SK-MEL-5 (cell line): ENCODE measurements around the gene FSIP1. TPM values are rescaled to one million over a fixed set of nuclear protein-coding genes. Genes with fewer than 3 reads are reported as not detected.
"Not testable (repeated sequence)": the region's sequence is repeated elsewhere in the genome, so short reads cannot be mapped to it uniquely, and the experiment has no call there.

Source experiments
- DNase-seq: peaks from one replicate; pipeline ENCODE4 v3.0.0-alpha.2; 2016; ENCODE audit warnings: low read depth, low spot score
- in situ Hi-C: cut with HindIII; loops from 2 replicates; pipeline ENCODE4 v1.10.0; 2016; ENCODE audit warnings: low sequenced_read_pairs, high pct_unique_total_duplicates, low pct_unique_long_range_greater_than_20kb
- polyA plus RNA-seq, 2 experiments: library from polyadenylated mRNA; depleted of rRNA; stranded (reverse); fragments of >200 nt; gene quantifications; 2 replicates each; pipeline ENCODE4 v1.2.3, GENCODE V29; 2015
- total RNA-seq: library from RNA; depleted of rRNA; stranded (reverse); fragments of >200 nt; shearing (Covaris generic); gene quantifications from 2 replicates; pipeline ENCODE4 v1.2.3, GENCODE V29; 2014; rRNA removed

FSIP1 gene
- total RNA-seq, result 0.27 and 0.42 TPM in 2 replicates
- polyA plus RNA-seq (2015; cell fraction: cytosol; rRNA removed), result 0.04 and 0.06 TPM in 2 replicates
- 0.20 TPM in 1 of 2 replicates, not detected in the other for polyA plus RNA-seq (2015; cell fraction: nucleus; rRNA removed)

DNA sequence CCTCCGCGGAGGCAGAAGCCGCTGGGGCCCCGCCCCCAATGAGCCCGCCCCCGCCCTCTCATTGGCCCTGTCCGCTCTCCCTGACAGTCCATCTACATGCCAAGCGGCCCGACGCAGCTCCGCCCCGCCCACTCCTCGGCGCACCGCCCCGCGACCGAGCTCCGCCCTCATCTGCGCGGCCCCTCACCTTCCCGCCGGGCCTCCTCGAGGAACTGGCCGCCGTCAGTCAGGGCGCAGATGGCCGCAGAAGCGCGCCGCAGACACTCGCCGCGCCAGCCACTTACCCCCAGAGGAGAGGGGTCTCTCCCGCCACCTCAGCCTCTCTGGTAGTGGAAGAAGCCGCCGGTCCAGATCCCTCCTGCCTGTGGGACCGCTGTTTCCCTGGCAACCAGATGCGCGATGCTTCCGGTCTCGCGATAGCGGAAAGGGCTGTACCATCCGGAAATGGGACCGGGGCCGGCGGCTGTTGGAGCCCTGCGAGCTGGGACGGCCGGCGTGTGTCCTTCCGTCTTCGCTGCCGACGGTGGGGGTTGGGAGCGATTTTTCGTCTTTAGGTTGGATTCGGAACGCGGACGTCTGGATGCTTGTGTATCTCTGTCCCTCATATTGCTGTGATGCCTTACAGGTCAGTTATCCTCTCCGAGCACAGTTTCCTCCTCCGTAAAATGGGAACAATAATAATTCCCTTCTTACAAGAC lies at the start of gene FSIP1:
FSIP1 (minus strand) TSS at position 401 of the 698 bp plus-strand sequence. CDS start 6,317 bp downstream, outside the sequence.
- peak; percentile 97 for DNase-seq
- in situ Hi-C loops, result no loop called here

DNA sequence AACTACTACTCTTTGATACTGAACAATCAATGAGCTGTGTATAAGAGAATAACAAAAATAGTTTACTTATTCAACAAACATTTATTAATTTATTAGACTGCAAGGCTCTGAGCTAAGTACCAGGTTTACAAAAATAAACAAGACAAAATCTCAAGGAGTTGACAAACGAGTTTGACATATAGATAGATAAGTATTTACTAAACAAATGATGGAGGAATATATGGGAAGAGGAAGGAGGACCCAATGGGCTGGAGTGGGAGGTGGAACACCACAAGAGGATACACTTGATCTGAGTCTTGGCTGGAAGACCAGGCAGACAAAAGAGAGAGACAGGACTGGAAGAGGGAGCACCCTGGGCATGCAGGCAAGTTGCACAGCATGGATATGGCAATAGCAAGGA lies 47.5 kb upstream of the FSIP1 start:
- no peak for DNase-seq
- in situ Hi-C loops, result no loop called here

DNA sequence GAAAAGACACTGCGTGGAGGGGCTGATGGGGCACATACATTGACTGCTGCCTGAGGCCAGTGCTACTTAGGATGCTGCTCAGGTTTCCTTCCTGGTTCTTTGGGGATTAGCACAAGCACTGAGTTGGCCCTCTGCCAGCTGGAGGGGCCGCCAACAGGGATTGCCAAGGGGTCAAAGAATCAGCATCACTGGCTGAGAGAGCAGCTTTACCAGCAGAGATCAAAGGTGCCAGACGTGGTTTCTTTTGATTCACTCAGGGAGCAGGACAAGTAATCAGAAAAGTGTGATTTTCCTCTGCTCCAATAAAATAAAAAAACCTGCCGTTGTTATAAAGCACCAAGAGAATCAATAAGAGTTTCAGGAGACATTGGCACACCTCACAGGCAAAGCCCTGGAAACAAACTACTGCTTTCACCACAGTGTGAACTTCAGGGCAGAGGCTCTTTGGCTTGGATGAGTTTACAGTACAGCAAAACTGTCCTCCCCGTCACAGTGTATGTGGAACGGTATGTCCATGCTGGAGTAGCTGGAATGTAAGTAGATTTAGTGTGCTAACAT lies 45.8 kb upstream of the FSIP1 start:
- DNase-seq, result no peak
- in situ Hi-C loops, result no loop called here

DNA sequence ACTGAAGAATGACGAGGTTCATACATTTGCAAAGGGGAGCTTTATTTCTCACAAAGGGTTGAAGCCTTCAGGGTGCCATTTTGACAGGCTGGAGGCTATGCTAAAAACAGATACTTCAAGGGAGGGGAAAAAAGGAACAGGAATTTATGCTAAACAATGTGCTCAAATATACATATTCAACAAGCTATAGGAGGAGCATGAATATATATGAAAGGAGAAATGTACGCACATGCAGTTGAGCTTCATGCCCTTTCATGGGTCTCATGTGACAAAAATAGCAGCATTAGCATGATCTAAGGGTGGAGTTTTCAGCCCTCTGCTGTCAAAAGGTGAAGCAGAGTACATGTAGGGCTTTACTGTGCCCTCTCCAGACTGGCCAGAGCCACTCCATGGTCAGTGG lies 44.3 kb upstream of the FSIP1 start:
- DNase-seq, result no peak
- in situ Hi-C loops, result no loop called here

DNA sequence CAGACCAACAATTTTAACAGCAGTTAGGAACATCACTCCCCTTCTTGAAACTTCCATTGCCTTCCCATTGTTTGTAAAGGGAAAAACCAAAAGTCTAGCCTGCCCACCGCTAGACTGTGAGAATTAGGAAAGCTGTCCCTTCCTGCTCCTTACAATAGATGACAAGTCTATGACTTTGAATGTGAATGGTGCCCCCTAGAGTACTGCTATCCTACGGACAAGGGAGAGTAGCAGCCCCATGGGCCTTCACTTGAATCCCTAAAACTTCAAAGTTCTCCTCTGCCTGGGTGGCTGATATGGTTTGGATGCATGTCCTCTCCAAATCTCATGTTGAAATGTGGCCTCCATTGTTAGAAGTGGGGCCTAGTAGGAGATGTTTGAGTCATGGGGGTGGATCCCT lies 41.0 kb upstream of the FSIP1 start:
- in situ Hi-C loops, result no loop called here

DNA sequence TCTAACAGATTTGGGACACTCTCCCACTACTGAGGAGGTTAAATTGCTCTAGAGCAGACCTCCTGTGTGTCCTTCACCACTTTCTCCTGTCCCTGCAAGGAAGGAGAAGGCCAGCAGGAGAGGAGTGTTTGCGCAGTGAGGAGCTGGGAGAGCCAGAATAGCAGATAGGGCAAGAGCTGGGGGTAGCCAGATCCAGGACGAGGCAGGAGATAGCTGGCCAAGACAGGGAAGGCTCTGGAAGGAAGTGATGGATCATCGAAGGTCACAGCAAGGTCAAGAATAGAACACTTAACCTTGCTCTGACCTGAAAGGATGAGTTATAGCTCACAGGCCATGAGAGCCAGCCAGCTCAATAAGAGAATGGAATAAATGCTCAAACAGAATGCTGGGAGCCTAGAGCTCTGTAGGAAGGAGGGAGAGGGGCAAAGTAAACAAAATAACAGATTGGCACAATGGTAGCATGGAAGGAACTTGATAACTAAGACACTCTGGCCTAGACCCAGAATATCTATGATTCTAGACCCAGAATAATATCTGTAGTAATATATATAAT lies 37.5 kb upstream of the FSIP1 start:
- no peak for DNase-seq
- in situ Hi-C loops, result no loop called here

More for the DNA sequence above, 41.0 kb upstream of the FSIP1 start:
- no peak for DNase-seq

DNA sequence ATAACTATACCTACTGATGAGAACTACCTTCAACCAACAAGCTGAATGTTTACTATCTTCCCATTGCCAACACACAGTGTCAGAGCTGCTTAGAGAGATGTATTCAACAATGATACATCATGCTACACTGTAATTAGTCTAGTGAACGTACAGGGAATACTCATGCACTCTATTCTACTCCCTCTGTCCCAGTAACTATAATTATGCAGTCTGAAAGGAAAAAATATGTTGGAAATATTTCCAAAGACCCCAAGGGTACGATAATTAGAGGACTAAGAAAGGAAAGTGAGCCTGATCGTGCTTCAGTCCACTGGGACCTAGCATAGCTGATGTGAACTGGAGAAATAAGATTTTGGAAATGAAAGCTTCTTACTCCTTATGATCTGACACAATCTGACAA lies 36.9 kb upstream of the FSIP1 start:
- DNase-seq, result no peak
- in situ Hi-C loops, result no loop called here

DNA sequence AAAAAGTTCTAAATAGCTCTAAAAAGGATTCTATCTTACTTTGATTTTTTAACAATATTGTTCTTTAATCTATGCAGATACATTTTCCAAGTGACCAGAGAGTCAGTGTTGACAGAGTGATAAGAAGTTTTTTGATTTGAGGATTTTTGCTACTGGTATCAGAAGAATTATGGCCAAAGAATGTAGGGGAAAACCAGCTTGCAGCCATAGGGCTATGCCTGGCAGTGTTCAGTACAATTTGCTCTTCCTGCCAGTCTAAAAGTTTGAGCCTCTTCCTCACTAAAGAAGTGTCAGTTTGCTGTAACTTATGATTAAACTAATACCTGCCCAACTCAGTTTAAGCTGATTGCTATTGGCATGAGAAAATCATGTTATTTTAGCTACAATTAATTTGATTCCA lies 35.3 kb upstream of the FSIP1 start:
- in situ Hi-C loops, result no loop called here
- no peak for DNase-seq

DNA sequence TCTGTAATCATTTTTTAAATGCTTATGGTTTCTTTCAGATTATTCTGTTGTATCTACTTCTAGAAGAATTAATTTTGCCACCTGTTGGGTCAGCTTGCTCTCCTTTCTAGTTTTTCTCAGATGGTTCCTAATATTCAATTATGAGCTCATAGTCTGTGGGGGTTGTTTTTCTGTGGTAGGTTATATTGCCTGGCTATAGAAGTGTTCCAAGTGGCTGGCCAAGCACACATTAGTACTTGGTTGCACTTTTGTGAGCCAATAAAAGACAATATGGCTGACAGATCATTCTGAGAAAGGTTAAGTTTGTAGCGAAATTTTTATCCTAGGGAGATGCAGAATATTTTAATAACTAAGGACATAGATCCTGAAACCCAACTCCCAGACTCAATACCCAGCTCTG lies 31.8 kb upstream of the FSIP1 start:
- in situ Hi-C loops, result no loop called here
- DNase-seq, result no peak

DNA sequence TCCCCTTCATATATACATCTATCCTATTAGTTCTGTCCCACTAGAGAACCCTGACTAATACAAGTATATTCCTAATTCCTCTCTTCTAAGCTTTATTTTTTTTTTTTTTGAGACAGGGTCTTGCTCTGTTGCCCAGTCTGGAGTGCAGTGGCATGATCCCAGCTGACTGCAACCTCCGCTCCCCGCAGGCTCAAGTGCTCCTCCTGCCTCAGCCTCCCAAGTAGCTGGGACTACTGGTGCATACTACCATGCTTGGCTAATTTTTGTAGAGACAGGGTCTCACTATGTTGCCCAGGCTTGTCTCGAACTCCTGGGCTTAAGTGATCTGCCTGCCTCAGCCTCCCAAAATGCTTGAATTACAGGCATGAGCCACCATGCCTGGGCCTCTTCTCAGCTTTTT lies 30.0 kb upstream of the FSIP1 start:
- in situ Hi-C loops, DNase-seq: not testable (repeated sequence)

DNA sequence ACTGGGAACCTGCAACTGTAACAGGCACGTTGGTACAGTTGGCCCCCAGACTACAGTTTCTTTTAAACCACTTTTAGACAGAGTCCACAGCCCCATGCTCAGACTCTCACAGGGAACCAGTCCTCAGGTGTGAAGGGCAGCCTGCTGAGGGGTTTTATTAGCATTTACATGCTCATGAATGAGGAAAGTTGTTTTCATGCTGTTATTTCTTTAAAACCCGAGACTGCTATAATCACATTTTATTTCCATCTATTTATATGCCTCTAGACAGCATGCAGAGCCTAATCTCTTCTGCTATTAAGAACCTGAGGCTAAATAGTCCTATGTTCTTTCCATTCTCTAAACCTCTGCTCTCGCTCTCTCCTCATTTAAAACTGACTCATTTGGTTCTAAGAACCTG lies 26.3 kb upstream of the FSIP1 start:
- in situ Hi-C loops, result no loop called here
- DNase-seq, result no peak

DNA sequence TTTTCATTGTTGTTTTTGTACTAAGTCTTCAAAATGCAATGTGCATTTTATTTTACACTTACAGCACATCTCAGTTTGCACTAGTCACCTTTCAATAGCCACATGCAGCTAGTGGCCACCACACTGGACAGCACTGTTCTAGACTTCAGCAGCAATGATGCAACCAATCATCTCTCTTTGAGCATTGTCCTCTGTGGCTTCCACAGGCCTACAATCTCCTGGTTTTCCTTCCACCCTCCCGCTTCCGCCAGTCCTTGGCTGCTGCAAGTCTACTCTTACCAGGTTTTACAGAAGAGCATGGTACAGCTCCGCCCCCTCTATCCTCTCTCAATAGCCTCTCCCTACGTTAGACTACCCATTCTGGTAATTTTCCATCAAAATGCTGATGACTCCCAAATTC lies 25.1 kb upstream of the FSIP1 start:
- peak; percentile 20 for DNase-seq

DNA sequence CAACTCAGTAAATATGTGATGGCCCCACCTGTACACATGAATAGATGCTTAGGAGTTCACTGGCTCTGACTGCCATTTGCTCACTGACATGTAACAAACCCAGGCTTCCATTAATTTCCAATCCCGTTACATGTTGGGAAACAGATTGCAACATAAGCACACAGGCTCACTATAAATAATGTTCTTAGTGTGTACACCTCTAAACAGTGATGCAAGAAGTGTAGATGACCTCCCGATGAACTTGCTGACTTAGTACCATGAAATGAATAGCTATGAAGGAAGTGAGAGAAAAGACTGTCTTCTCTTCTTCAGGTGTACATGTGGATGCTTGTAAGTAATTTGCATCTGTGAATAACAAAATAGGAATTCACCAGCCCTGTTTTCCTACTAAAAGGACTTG lies 21.4 kb upstream of the FSIP1 start:
- in situ Hi-C loops, result no loop called here
- no peak for DNase-seq

More for the DNA sequence above, 25.1 kb upstream of the FSIP1 start:
- in situ Hi-C loops, result no loop called here

DNA sequence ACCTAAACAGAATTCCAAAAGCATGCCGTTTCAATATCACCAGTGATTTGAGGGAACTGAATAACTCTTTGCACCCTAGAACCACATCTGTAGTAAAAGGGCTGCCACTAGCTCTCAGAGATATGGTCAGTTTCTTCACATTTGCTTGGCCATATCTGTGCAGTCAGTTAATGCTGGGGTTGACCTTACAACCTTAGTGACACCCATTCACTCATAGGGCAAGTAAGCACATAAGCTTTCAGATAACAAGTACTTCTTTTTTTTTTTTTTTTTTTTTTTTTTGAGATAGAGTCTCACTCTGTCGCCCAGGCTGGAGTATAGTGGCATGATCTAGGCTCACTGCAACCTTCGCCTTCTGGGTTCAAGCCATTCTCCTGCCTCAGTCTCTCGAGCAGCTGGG lies 20.4 kb upstream of the FSIP1 start:
- in situ Hi-C loops, result no loop called here
- DNase-seq, result no peak

DNA sequence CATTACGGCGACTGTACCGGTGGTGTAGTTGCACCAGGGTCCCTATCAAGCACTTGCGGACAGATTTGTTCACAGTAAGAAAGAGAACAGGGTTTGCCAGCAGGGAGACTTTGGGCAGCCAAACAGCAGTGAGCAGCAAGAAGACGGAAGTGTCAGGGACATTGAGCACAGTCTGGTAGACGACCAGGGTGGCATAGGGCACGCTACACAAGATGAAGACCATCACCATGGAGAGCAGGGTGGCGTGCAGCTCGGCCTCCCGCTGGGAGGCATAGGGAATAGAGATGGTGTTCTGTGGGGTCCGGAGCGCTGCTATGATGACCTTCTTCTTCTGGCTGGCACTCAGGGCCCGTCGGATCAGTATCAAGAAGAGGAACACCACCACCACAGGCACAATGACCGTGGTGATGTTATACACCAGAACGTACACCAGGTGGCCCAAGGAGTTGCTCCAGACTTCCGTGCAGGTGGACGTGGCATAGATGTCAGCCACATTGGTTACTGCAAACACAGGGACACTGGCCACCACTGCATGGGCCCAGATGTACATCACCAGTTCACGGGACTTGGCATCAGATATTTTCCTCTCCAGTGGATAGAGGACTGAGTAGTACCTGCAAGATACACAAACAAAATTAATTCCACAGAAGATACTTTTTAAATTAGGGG lies 19.1 kb upstream of the FSIP1 start:
- in situ Hi-C loops, result no loop called here
- peak; percentile 54 for DNase-seq

DNA sequence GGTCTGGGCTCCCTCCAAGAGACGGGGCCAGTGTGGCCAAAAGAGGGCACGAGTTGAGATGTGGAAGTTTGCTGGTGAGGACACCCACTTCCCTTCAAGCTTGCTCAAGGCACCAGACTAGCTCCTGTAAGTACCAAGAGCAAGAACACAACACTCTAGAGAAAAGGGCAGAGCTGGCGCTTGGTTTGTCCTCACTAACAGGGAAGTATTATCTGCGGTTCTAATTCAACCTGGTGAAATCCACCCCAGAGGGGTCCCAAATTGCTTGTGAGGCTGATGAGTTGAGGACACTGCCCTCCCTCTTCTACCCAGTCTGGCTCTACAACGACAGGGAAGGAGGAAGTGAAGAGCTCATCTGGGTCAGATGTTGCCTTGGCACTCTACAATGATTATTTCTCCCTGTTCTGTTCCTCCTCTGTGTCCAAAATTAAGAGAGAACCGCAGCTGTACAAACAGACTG lies 16.9 kb upstream of the FSIP1 start:
- in situ Hi-C loops, result no loop called here
- no peak for DNase-seq

DNA sequence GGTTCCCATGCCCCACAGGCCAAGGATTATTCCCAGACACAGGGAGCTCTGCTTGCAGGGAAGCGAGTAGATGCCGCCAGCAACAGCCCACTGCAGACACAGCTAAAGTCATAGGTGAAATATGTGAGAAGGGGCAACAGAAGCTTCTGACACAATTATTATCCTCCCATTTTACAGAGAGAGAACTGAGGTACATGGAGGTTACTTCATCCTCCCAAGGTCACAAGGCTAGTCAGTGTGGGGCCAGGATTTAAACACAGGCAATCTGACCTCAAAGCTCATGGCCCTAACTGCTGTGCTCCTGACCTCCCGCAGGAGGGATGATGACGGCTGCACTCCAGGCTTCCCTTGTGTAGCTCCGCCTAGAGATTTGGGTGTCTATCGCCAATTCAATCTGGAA lies 15.7 kb upstream of the FSIP1 start:
- DNase-seq, result no peak
- in situ Hi-C loops, result no loop called here

DNA sequence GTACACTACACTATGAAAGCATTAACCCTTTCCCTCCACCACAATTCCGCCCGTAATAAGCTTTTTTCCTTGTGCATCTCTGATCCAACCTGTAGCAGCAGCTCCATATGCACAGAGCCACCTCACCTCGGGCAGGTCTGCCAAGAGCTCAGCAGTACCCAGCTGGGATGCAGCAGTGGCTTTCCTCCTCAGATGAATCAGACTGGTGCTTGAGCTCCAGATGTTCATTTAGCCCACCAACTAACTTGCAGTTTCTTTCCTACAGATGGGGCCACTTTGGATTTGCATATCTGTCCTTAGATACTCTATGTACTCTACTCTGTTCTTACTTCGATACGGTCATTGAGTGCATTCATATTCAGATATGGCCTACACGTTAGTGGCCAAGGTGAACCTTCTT lies 14.8 kb upstream of the FSIP1 start:
- in situ Hi-C loops, result no loop called here
- no peak for DNase-seq
